NB4 (cell line): ENCODE measurements around the gene RASSF7.

Experiments used
- CTCF ChIP-seq: IDR thresholded peaks from one replicate; pipeline ENCODE4 v1.5.1; 2012; ENCODE audit warnings: low read depth, low read length
- MAX ChIP-seq: IDR thresholded peaks from 2 replicates; pipeline ENCODE4 v1.6.1; 2011; ENCODE audit warnings: low read depth, low read length
- MYC ChIP-seq: IDR thresholded peaks from 2 replicates; pipeline ENCODE4 v1.6.1; 2011; ENCODE audit warnings: low read depth, low read length

GRCh38 chr11:613369-613968, 52.7 kb downstream of the RASSF7 start:
- TF ChIP-seq CTCF, result no peak
- no peak for TF ChIP-seq MYC
- TF ChIP-seq MAX, result no peak
